BLaER1 (cell line): ENCODE results near the gene MYH14.
A peak's percentile ranks its signal among the peaks of the same experiment; 100 is the strongest.

Experiments
- H3K27ac ChIP-seq: shearing (Covaris generic); formaldehyde crosslinking; 2 replicates; pipeline ENCODE4 v1.8.1; 2022
- H3K27me3 ChIP-seq: shearing (Covaris generic); formaldehyde crosslinking; 2 replicates; pipeline ENCODE4 v1.8.1; 2022
- H3K36me3 ChIP-seq: shearing (Covaris generic); formaldehyde crosslinking; 2 replicates; pipeline ENCODE4 v1.8.1; 2022
- H3K4me1 ChIP-seq: shearing (Covaris generic); formaldehyde crosslinking; 2 replicates; pipeline ENCODE4 v1.8.1; 2022
- H3K4me2 ChIP-seq: shearing (Covaris generic); formaldehyde crosslinking; 2 replicates; pipeline ENCODE4 v1.8.1; 2022
- H3K4me3 ChIP-seq: shearing (Covaris generic); formaldehyde crosslinking; 2 replicates; pipeline ENCODE4 v1.8.1; 2022
- H3K9ac ChIP-seq: shearing (Covaris generic); formaldehyde crosslinking; 2 replicates; pipeline ENCODE4 v1.8.1; 2022
- H3K9me3 ChIP-seq: shearing (Covaris generic); formaldehyde crosslinking; 2 replicates; pipeline ENCODE4 v1.8.1; 2022
- H4K20me1 ChIP-seq: shearing (Covaris generic); formaldehyde crosslinking; 2 replicates; pipeline ENCODE4 v1.8.1; 2022
- Cebpa-rat ChIP-seq: shearing (Covaris generic); IDR thresholded peaks from 2 replicates; pipeline ENCODE4 v1.8.1; 2022

The MYH14 gene

GRCh38 chr19:50268041-50268440 is 64.6 kb downstream of the MYH14 start:
- no peaks in the 10 kb centered on the region for H4K20me1 ChIP-seq
- H3K4me3 ChIP-seq: no peak overlapping the region
- H3K9me3 ChIP-seq: no peaks in the 10 kb centered on the region
- H3K4me1 ChIP-seq: peaks cover 15% of the 10 kb centered on the region; the same call in 1 of the 2 replicates
- H3K9ac ChIP-seq: no peak overlapping the region
- H3K27me3 ChIP-seq: no peaks in the 10 kb centered on the region
- no peaks in the 10 kb centered on the region for H3K36me3 ChIP-seq
- no peak for TF ChIP-seq Cebpa-rat
- H3K4me2 ChIP-seq: no peak overlapping the region
- no peak overlapping the region for H3K27ac ChIP-seq

DNA sequence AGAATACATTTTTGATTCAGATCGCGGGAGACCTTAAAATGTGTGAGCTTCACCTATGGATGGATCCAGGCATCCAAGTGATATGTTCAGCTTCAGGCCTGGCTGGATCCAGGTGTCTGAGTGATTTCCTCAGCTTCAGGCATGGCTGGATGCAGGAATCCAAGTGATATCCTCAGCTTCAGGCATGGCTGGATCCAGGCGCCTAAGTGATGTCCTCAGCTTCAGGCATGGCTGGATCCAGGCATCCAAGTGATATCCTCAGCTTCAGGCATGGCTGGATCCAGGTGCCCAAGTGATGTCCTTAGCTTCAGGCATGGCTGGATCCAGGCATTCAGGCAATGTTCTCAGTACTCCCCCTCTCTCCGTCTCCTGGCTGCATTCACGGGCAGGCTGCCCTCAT is 65.1 kb downstream of the MYH14 start:
- H3K4me2 ChIP-seq: no peak overlapping the region
- H4K20me1 ChIP-seq: no peaks in the 10 kb centered on the region
- H3K36me3 ChIP-seq: no peaks in the 10 kb centered on the region
- no peaks in the 10 kb centered on the region for H3K9me3 ChIP-seq
- peaks cover 15% of the 10 kb centered on the region; the same call in 1 of the 2 replicates for H3K4me1 ChIP-seq
- H3K27me3 ChIP-seq: no peaks in the 10 kb centered on the region
- H3K27ac ChIP-seq: no peak overlapping the region
- no peak overlapping the region for H3K9ac ChIP-seq
- no peak for TF ChIP-seq Cebpa-rat
- no peak overlapping the region for H3K4me3 ChIP-seq

GRCh38 chr19:50269653-50270052 is 66.2 kb downstream of the MYH14 start:
- Histone ChIP-seq H3K4me1 (peaks cover 18% of the 10 kb centered on the region), H3K9ac (no peak overlapping the region), H3K36me3 (no peaks in the 10 kb centered on the region), H3K4me2 (no peak overlapping the region), H3K9me3 (no peaks in the 10 kb centered on the region), H3K4me3 (no peak overlapping the region), H3K27ac (no peak overlapping the region), H4K20me1 (no peaks in the 10 kb centered on the region), H3K27me3 (no peaks in the 10 kb centered on the region)
- no peak for TF ChIP-seq Cebpa-rat

DNA sequence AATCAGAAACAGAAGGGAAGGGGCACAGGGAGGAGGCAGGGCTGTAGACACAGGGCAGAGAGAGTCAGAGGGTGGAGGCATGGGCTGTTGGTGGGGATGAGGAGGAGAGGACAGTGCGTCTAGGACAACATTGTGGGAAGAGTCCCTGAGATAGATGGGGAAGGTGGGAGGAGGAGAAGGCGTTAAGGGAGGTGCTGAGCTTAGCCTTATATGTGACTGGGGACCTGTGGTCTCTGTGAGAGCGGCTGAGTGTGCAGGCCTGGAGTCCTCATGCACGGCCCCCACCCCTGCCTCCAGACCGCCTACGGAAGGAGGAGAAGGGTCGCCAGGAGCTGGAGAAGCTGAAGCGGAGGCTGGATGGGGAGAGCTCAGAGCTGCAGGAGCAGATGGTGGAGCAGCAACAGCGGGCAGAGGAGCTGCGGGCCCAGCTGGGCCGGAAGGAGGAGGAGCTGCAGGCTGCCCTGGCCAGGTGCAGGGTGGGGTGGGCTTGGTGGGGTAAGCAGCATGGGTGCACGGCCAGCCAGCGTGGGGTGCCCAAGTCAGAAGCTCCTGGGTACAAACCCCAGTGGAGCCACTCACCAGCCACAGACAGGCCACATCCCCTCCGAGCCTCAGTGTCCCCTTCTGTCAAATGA is 69.0 kb downstream of the MYH14 start:
- no peak overlapping the region for H3K27ac ChIP-seq

DNA sequence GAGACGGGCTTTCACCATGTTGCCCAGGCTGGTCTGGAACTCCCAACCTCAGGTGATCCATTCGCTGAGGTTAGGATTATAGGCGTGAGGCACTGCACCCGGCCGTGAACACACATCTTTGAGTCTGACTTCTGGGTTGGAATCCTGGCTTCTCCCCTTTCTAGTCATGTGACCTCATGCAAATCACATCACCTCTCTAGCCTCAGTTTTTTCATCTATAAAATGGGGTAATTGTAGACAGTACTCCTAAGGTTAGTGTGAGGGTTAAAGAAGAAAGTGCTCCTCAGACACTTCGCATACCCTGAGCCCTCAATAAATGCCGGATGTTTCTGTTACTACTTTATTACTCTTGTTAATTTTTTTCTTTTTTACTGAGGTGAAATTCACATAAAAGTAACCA is 70.4 kb downstream of the MYH14 start:
- Histone ChIP-seq H3K36me3 (no peaks in the 10 kb centered on the region), H4K20me1 (no peaks in the 10 kb centered on the region), H3K27ac (no peak overlapping the region), H3K27me3 (no peaks in the 10 kb centered on the region), H3K4me2 (no peak overlapping the region), H3K9ac (no peak overlapping the region), H3K4me3 (no peak overlapping the region), H3K4me1 (peaks cover 31% of the 10 kb centered on the region), H3K9me3 (no peaks in the 10 kb centered on the region)
- TF ChIP-seq Cebpa-rat: no peak

More for the DNA sequence above, 69.0 kb downstream of the MYH14 start:
- Histone ChIP-seq H3K36me3 (no peaks in the 10 kb centered on the region), H4K20me1 (no peaks in the 10 kb centered on the region), H3K4me2 (no peak overlapping the region), H3K4me3 (no peak overlapping the region), H3K27me3 (no peaks in the 10 kb centered on the region), H3K9me3 (no peaks in the 10 kb centered on the region), H3K4me1 (peaks cover 31% of the 10 kb centered on the region), H3K9ac (no peak overlapping the region)
- no peak for TF ChIP-seq Cebpa-rat

DNA sequence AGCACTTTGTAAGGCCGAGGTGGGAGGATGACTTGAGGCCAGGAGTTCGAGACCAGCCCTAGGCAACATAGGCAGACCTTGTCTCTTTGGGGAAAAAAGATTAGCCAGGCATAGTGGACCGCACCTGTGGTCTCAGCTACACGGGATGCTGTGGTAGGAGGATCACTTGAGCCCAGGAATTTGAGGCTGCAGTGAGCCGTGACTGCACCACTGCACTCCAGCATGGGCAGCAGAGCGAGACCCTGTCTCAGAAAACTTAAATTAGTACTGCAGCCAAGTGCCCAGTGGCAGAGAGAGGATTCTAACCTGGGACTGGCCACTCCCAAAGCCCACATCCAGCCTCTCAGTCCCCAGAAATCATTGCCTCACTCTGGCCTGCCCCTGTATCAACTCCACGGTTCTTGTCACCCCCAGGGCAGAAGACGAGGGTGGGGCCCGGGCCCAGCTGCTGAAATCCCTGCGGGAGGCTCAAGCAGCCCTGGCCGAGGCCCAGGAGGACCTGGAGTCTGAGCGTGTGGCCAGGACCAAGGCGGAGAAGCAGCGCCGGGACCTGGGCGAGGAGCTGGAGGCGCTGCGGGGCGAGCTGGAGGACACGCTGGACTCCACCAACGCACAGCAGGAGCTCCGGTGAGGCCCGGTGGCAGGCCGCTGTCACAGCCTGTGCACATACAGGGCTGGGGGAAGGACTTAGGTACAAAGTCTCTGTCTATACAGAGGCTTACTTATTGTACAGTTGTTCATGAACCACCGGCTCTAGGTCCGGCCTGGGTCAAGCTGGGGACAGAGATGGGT is 72.4 kb downstream of the MYH14 start:
- H4K20me1 ChIP-seq: no peaks in the 10 kb centered on the region
- H3K4me2 ChIP-seq: peak overlapping the region; percentile 77
- H3K27ac ChIP-seq: no peak overlapping the region
- no peak overlapping the region for H3K4me3 ChIP-seq
- no peaks in the 10 kb centered on the region for H3K36me3 ChIP-seq
- H3K27me3 ChIP-seq: no peaks in the 10 kb centered on the region
- TF ChIP-seq Cebpa-rat: no peak
- no peaks in the 10 kb centered on the region for H3K9me3 ChIP-seq
- H3K9ac ChIP-seq: no peak overlapping the region
- peaks cover 31% of the 10 kb centered on the region for H3K4me1 ChIP-seq

- no peak overlapping the region for H3K4me3 ChIP-seq
- no peaks in the 10 kb centered on the region for H4K20me1 ChIP-seq
- peak overlapping the region; percentile 77 for H3K4me2 ChIP-seq
- no peaks in the 10 kb centered on the region for H3K27me3 ChIP-seq
- no peak overlapping the region for H3K9ac ChIP-seq
- H3K36me3 ChIP-seq: no peaks in the 10 kb centered on the region
- H3K4me1 ChIP-seq: peaks cover 31% of the 10 kb centered on the region
- H3K27ac ChIP-seq: no peak overlapping the region
- no peaks in the 10 kb centered on the region for H3K9me3 ChIP-seq
- no peak for TF ChIP-seq Cebpa-rat
Measured at GRCh38 chr19:50276370-50277063, 73.1 kb downstream of the MYH14 start.

GRCh38 chr19:50277966-50278580 is 74.7 kb downstream of the MYH14 start:
- no peaks in the 10 kb centered on the region for H3K27me3 ChIP-seq

GRCh38 chr19:50280074-50280473 is 76.7 kb downstream of the MYH14 start:
- H3K27me3 ChIP-seq: no peaks in the 10 kb centered on the region

More at GRCh38 chr19:50277966-50278580, 74.7 kb downstream of the MYH14 start:
- H3K9me3 ChIP-seq: no peaks in the 10 kb centered on the region
- H3K4me1 ChIP-seq: peaks cover 36% of the 10 kb centered on the region
- H3K27ac ChIP-seq: no peak overlapping the region
- H3K4me2 ChIP-seq: no peak overlapping the region
- H3K9ac ChIP-seq: no peak overlapping the region
- no peaks in the 10 kb centered on the region for H3K36me3 ChIP-seq
- H3K4me3 ChIP-seq: no peak overlapping the region
- TF ChIP-seq Cebpa-rat: no peak
- H4K20me1 ChIP-seq: no peaks in the 10 kb centered on the region

More at GRCh38 chr19:50280074-50280473, 76.7 kb downstream of the MYH14 start:
- H4K20me1 ChIP-seq: no peaks in the 10 kb centered on the region
- H3K9ac ChIP-seq: no peak overlapping the region
- no peak overlapping the region for H3K4me3 ChIP-seq
- H3K4me1 ChIP-seq: peaks cover 31% of the 10 kb centered on the region
- H3K36me3 ChIP-seq: no peaks in the 10 kb centered on the region
- no peak overlapping the region for H3K4me2 ChIP-seq
- no peak for TF ChIP-seq Cebpa-rat
- H3K9me3 ChIP-seq: peaks cover 9% of the 10 kb centered on the region
- no peak overlapping the region for H3K27ac ChIP-seq
